Measurements from ENCODE around the gene PRDX6. TPM values are rescaled to one million over a fixed set of nuclear protein-coding genes. Genes with fewer than 3 reads are reported as not detected.
"Not testable (repeated sequence)": the region's sequence is repeated elsewhere in the genome, so short reads cannot be mapped to it uniquely, and the experiment has no call there.

The PRDX6 gene
- total RNA-seq, 2 donors from 2014 or later = 102 to 154 TPM

GRCh38 chr1:173509797-173510196, 32.7 kb downstream of the PRDX6 start:
- Histone ChIP-seq H3K27me3 (replicated peaks; ENCODE audit: insufficient read depth) (no peaks in the 10 kb centered on the region), H3K4me3 (no peak overlapping the region), H3K36me3 (no peaks in the 10 kb centered on the region), H3K4me1 (ENCODE audit: control insufficient read depth in 1 of 2, low read depth in 2 of 2) (no peaks in the 10 kb centered on the region), H3K27ac (no peak overlapping the region), H3K9me3 (peaks cover 3% of the 10 kb centered on the region)
- TF ChIP-seq CTCF (IDR thresholded peaks at IDR 0.05) = no peak
- no peak for ATAC-seq (ENCODE audit: insufficient number of reproducible peaks, low FRiP score, low read depth)
- DNase-seq (ENCODE audit: low spot score) = no peak

GRCh38 chr1:173514503-173514902, 37.4 kb downstream of the PRDX6 start:
- H3K4me3 ChIP-seq; H3K36me3 ChIP-seq; H3K9me3 ChIP-seq; H3K4me1 ChIP-seq (ENCODE audit: control insufficient read depth in 1 of 2, low read depth in 2 of 2); H3K27me3 ChIP-seq (replicated peaks; ENCODE audit: insufficient read depth); ATAC-seq (ENCODE audit: insufficient number of reproducible peaks, low FRiP score, low read depth); DNase-seq (ENCODE audit: low spot score); H3K27ac ChIP-seq: not testable (repeated sequence)

- DNase-seq (ENCODE audit: low spot score) (no peak), ATAC-seq (ENCODE audit: insufficient number of reproducible peaks, low FRiP score, low read depth) (no peak)
- no peak for TF ChIP-seq CTCF (IDR thresholded peaks at IDR 0.05)
- Histone ChIP-seq H3K4me3 (no peak overlapping the region), H3K9me3 (no peaks in the 10 kb centered on the region), H3K36me3 (no peaks in the 10 kb centered on the region), H3K4me1 (ENCODE audit: control insufficient read depth in 1 of 2, low read depth in 2 of 2) (no peaks in the 10 kb centered on the region), H3K27ac (no peak overlapping the region), H3K27me3 (replicated peaks; ENCODE audit: insufficient read depth) (no peaks in the 10 kb centered on the region)
Observed at GRCh38 chr1:173520799-173521198, 43.7 kb downstream of the PRDX6 start.

- Histone ChIP-seq H3K4me1 (ENCODE audit: control insufficient read depth in 1 of 2, low read depth in 2 of 2) (no peaks in the 10 kb centered on the region), H3K27ac (no peak overlapping the region), H3K4me3 (no peak overlapping the region), H3K27me3 (replicated peaks; ENCODE audit: insufficient read depth) (no peaks in the 10 kb centered on the region), H3K9me3 (no peaks in the 10 kb centered on the region), H3K36me3 (no peaks in the 10 kb centered on the region)
- ATAC-seq (ENCODE audit: insufficient number of reproducible peaks, low FRiP score, low read depth) = no peak
- no peak for TF ChIP-seq CTCF (IDR thresholded peaks at IDR 0.05)
- DNase-seq (ENCODE audit: low spot score) = no peak
Observed at GRCh38 chr1:173523329-173523728, 46.2 kb downstream of the PRDX6 start.

GRCh38 chr1:173525926-173526325, 48.8 kb downstream of the PRDX6 start:
- TF ChIP-seq CTCF (IDR thresholded peaks at IDR 0.05) = no peak
- H3K9me3 ChIP-seq = no peaks in the 10 kb centered on the region
- H3K27me3 ChIP-seq (replicated peaks; ENCODE audit: insufficient read depth) = no peaks in the 10 kb centered on the region
- ATAC-seq (ENCODE audit: insufficient number of reproducible peaks, low FRiP score, low read depth) (no peak), DNase-seq (ENCODE audit: low spot score) (no peak)
- no peak overlapping the region for H3K27ac ChIP-seq
- H3K4me1 ChIP-seq (ENCODE audit: control insufficient read depth in 1 of 2, low read depth in 2 of 2) = no peaks in the 10 kb centered on the region
- H3K4me3 ChIP-seq = no peak overlapping the region
- no peaks in the 10 kb centered on the region for H3K36me3 ChIP-seq

GRCh38 chr1:173527151-173527826, 50.2 kb downstream of the PRDX6 start:
- Histone ChIP-seq H3K4me1 (ENCODE audit: control insufficient read depth in 1 of 2, low read depth in 2 of 2) (peaks cover 0 to under 1% of the 10 kb centered on the region in 2 donors), H3K27me3 (replicated peaks; ENCODE audit: insufficient read depth) (no peaks in the 10 kb centered on the region), H3K9me3 (no peaks in the 10 kb centered on the region), H3K36me3 (no peaks in the 10 kb centered on the region), H3K4me3 (no peak overlapping the region), H3K27ac (no peak overlapping the region)
- ATAC-seq (ENCODE audit: insufficient number of reproducible peaks, low FRiP score, low read depth) (no peak), DNase-seq (ENCODE audit: low spot score) (no peak)
- no peak for TF ChIP-seq CTCF (IDR thresholded peaks at IDR 0.05)

Measured in thoracic aorta (tissue), 2 donors.